Upper lobe of right lung (tissue), 1 donor: ENCODE results near the gene CCDC9. TPM values are rescaled to one million over a fixed set of nuclear protein-coding genes. Genes with fewer than 3 reads are reported as not detected.

Experiments used
- ATAC-seq: fragments of 200-7000 bp; cut with Tn5 transposase; one replicate; pipeline ENCODE4 v1.9.1; 2020; ENCODE audit warnings: mild to moderate bottlenecking, moderate library complexity
- DNase-seq: peaks from one replicate; pipeline ENCODE4 v3.0.0-alpha.2; 2020
- H3K27ac ChIP-seq: fragments of 200-600 bp; one replicate; pipeline ENCODE4 v1.8.0; 2022
- H3K27me3 ChIP-seq: fragments of 200-600 bp; one replicate; pipeline ENCODE4 v1.8.0; 2022; ENCODE audit warnings: mild to moderate bottlenecking
- H3K36me3 ChIP-seq: fragments of 200-600 bp; one replicate; pipeline ENCODE4 v1.8.0; 2022
- H3K4me1 ChIP-seq: fragments of 200-600 bp; one replicate; pipeline ENCODE4 v1.8.0; 2022
- H3K4me3 ChIP-seq: fragments of 200-600 bp; one replicate; pipeline ENCODE4 v1.8.0; 2022; ENCODE audit warnings: mild to moderate bottlenecking
- H3K9me3 ChIP-seq: fragments of 200-600 bp; one replicate; pipeline ENCODE4 v1.8.0; 2022
- intact Hi-C: fragments of 100-400 bp; cut with DNase I; formaldehyde crosslinking; loops from one replicate; pipeline ENCODE4 v1.11.0; 2022
- long read RNA-seq: library from polyadenylated mRNA; unstranded; transcript quantifications from one replicate; pipeline ENCODE4 v2.0.0, GENCODE V29; 2021
- total RNA-seq: library from RNA; stranded (reverse); fragmentation: NEBNext Ultra II Directional; extraction: Animal tissue kit (Norgen Biotek cat#: 25700); gene quantifications from one replicate; pipeline ENCODE4 v1.2.1, GENCODE V29; 2021
- TF ChIP-seq, protein P1 (sequence below): fragments of 200-600 bp; IDR thresholded peaks from one replicate; pipeline ENCODE4 v1.8.0; 2022; ENCODE audit warnings: antibody characterized with exemption
- donor health status: DM: no; HTN: yes; CAD: no; lungs with severe emphysema.

Gene CCDC9
- 36.1 TPM for total RNA-seq
- long read RNA-seq, transcript CCDC9-201 (12 exons, 2,093 nt) = major isoform, 20 of 31 reads
- long read RNA-seq, partial matches to known transcripts = 5 of 31 reads
- long read RNA-seq, other reads (novel, unspliced or antisense) = 6 of 31 reads

DNA sequence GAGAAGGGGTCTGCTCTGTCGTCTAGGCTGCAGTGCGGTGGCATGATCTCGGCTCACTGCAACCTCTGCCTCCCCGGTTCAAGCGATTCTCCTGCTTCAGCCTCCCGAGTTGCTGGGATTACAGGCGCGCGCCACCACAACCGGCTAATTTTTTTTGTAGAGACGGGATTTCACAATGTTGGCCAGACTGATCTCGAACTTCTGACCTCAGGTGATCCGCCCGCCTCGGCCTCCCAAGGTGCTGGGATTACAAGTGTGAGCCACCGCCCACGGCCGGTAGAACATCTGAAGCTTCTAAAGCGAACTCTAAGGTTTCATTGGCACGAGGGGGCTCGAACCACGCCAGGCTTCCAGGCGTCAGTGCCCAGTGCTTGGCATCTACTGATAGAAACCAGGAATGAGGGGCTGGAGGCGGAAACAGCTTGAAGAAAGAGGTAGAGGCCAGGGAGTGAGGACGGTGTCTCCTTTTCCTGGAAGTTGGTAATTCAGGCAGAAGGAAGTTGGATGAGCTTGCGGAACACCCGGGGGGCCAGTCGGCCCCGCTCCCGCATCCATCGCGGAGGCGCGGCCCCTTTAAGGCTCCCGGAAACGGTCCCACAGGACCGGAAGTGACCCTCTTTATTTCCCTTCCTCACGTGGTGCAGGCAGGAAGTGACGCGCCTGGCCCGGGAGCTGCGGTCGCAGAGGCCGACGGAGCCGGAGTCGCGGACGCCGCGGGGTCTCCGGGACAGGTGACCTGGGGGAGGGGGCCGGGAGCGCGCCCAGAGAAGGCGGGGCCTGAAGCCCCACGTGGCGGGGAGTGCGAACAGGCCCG, at the start of gene CCDC9:
Gene CCDC9 (plus strand): TSS at position 647 of the 814 bp plus-strand sequence. CDS start 1,876 bp downstream, outside the sequence.
- Histone ChIP-seq H3K27ac (peak within 1 kb of the TSS; percentile 87), H3K36me3 (peaks cover 28% of the 10 kb centered on the region), H3K4me3 (peak within 1 kb of the TSS; percentile 51), H3K9me3 (no peaks in the 10 kb centered on the region), H3K4me1 (peaks cover 19% of the 10 kb centered on the region), H3K27me3 (no peaks in the 10 kb centered on the region)
- TF ChIP-seq, protein P1, sequence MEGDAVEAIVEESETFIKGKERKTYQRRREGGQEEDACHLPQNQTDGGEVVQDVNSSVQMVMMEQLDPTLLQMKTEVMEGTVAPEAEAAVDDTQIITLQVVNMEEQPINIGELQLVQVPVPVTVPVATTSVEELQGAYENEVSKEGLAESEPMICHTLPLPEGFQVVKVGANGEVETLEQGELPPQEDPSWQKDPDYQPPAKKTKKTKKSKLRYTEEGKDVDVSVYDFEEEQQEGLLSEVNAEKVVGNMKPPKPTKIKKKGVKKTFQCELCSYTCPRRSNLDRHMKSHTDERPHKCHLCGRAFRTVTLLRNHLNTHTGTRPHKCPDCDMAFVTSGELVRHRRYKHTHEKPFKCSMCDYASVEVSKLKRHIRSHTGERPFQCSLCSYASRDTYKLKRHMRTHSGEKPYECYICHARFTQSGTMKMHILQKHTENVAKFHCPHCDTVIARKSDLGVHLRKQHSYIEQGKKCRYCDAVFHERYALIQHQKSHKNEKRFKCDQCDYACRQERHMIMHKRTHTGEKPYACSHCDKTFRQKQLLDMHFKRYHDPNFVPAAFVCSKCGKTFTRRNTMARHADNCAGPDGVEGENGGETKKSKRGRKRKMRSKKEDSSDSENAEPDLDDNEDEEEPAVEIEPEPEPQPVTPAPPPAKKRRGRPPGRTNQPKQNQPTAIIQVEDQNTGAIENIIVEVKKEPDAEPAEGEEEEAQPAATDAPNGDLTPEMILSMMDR = no peak
- peak; percentile 67 for ATAC-seq
- DNase-seq = peak; percentile 99
- intact Hi-C loops = no loop called here

DNA sequence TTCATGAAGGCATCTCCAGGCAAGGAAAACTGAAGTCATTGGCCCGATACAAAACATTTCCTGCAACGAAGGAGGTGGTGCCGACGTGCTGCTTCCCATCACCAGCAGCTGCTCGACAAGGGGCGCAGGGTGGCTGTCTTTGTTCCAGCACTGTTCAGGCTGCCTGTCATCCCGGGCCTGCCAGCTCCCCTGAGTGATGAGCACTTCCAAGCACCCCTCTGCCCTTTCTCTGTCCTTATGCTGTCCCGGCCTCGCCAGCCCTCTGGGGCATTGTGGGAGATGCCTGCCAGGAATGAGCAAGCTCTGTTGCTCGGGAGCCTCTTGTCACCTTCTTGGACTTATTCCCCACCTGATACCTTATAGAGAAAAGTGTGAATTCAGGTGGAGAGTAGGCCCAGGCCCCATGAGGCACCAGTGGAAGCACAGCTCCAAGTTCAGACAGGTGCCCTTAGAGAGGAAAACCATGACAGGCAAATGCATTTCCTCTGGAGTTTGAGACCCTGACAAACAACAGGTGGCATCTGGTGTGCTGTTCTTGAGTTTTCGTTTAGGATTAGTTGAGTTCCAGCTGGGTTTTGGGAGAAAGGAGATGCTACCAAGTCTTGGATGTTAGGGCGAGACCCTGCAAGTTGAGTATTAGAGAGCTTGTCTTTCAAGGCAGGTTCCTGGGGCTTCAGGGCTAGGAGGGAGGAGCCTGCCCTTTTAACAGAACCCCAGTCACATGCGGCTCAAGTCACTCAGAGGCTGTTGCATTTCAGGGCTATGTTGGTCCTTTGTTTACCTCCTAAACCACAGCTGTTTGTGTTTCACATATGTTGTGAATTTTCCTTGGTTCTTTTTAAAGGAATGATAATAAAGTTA, 46.8 kb upstream of the CCDC9 start:
- DNase-seq (no peak), ATAC-seq (no peak)
- Histone ChIP-seq H3K27ac (no peak overlapping the region), H3K9me3 (no peaks in the 10 kb centered on the region), H3K36me3 (peaks cover 50% of the 10 kb centered on the region), H3K4me1 (peaks cover 3% of the 10 kb centered on the region), H3K27me3 (no peaks in the 10 kb centered on the region), H3K4me3 (no peak overlapping the region)
- intact Hi-C loops = no loop called here
- TF ChIP-seq, protein P1 = no peak

DNA sequence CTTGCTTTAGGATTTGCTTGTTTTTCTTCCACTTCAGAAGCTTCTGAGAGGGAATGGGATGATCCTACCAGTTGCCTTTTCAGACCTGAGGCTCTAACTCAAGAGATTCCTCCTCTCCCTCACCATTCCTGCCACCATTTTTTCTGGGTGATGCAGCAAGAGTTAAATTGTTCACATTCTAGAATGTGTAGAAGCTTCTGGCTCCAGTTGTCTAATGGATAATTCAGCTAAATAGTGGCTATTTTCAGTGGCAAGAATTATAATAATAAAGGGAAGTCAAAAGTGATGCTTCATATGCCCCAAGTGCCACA, 46.2 kb upstream of the CCDC9 start:
- Histone ChIP-seq H3K9me3 (no peaks in the 10 kb centered on the region), H3K27me3 (no peaks in the 10 kb centered on the region), H3K36me3 (peaks cover 44% of the 10 kb centered on the region), H3K27ac (no peak overlapping the region), H3K4me1 (peaks cover 3% of the 10 kb centered on the region), H3K4me3 (no peak overlapping the region)
- no peak for ATAC-seq
- TF ChIP-seq, protein P1 = no peak
- DNase-seq = no peak
- intact Hi-C loops = no loop called here

DNA sequence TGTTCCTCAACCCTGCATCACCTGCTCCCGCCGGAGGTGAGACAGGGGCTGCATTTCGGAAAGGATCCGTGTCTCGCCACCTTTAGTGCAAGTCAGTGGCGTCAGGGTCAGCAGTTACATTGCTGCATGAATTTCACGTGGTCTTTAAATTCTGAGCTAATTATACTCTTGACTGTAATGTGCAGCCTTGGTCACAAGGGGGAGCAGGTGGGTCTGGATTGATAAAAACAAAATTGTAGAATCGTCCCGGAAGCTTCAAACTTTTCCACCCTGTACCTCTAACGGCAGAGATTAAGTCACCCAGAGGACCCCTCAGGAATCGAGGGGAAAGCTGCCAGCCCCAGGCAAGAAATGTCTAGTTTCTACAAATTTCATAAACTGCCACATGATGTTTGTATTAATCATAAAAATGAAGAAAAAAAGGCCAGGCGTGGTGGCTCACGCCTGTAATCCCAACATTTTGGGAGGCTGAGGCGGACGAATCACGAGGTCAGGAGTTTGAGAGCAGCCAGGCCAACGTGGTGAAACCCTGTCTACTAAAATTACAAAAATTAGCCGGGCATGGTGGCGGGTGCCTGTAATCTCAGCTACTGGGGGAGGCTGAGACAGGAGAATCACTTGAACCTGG, 45.5 kb upstream of the CCDC9 start:
- peak; percentile 92 for ATAC-seq
- Histone ChIP-seq H3K27me3 (no peaks in the 10 kb centered on the region), H3K4me1 (peaks cover 3% of the 10 kb centered on the region), H3K9me3 (no peaks in the 10 kb centered on the region), H3K36me3 (peaks cover 37% of the 10 kb centered on the region), H3K4me3 (no peak overlapping the region), H3K27ac (peak overlapping the region; percentile 71)
- TF ChIP-seq, protein P1 = peak; percentile 80
- DNase-seq = peak; percentile 65
- intact Hi-C loops = no loop called here

DNA sequence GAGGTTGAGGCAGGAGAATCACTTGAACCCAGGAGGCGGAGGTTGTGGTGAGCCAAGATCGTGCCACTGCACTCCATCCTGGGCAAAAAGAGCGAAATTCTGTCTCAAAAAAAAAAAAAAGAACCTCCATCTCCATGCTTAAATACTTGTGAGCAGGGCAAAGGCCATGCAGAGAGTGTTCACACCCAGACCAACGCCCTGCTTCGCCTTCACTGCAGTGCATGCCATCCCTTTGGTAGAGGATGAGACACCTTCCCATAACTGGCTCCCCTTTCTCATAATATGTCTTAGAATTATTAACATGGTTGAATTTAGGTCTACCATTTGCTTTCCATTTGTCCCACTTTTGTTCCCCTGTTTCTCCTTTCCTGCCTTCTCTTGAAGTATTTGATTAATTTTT, 40.7 kb upstream of the CCDC9 start:
- Histone ChIP-seq H3K36me3 (peaks cover 3% of the 10 kb centered on the region), H3K9me3 (no peaks in the 10 kb centered on the region), H3K27me3 (no peaks in the 10 kb centered on the region), H3K4me1 (peaks cover under 1% of the 10 kb centered on the region), H3K27ac (no peak overlapping the region), H3K4me3 (no peak overlapping the region)
- DNase-seq (no peak), ATAC-seq (no peak)
- intact Hi-C loops = no loop called here
- TF ChIP-seq, protein P1 = no peak
